ENCODE data around the gene HECW1.
"Not testable (repeated sequence)": the region's sequence is repeated elsewhere in the genome, so short reads cannot be mapped to it uniquely, and the experiment has no call there.

Gene HECW1

GRCh38 chr7:43201912-43202311, 89.5 kb downstream of the HECW1 start:
- H3K9me3 ChIP-seq = no peaks in the 10 kb centered on the region
- H3K4me3 ChIP-seq (ENCODE audit: low read depth in 1 of 2, low read length in 1 of 2) = no peak overlapping the region
- H3K27ac ChIP-seq = no peak overlapping the region
- H3K4me1 ChIP-seq (ENCODE audit: control insufficient read depth in 1 of 2, insufficient read depth in 1 of 2, low read depth in 1 of 2, low read length in 1 of 2) = no peaks in the 10 kb centered on the region
- H3K27me3 ChIP-seq = no peaks in the 10 kb centered on the region
- no peak for TF ChIP-seq CTCF (IDR thresholded peaks at IDR 0.05)
- no peaks in the 10 kb centered on the region for H3K36me3 ChIP-seq

GRCh38 chr7:43204081-43204480, 91.6 kb downstream of the HECW1 start:
- no peak for TF ChIP-seq CTCF (IDR thresholded peaks at IDR 0.05)
- H3K36me3 ChIP-seq = no peaks in the 10 kb centered on the region
- H3K27me3 ChIP-seq = no peaks in the 10 kb centered on the region
- no peaks in the 10 kb centered on the region for H3K4me1 ChIP-seq (ENCODE audit: control insufficient read depth in 1 of 2, insufficient read depth in 1 of 2, low read depth in 1 of 2, low read length in 1 of 2)
- no peak overlapping the region for H3K27ac ChIP-seq
- H3K4me3 ChIP-seq (ENCODE audit: low read depth in 1 of 2, low read length in 1 of 2) = no peak overlapping the region
- no peaks in the 10 kb centered on the region for H3K9me3 ChIP-seq

GRCh38 chr7:43205171-43205795, 92.8 kb downstream of the HECW1 start:
- Histone ChIP-seq H3K27me3 (no peaks in the 10 kb centered on the region), H3K4me3 (ENCODE audit: low read depth in 1 of 2, low read length in 1 of 2) (no peak overlapping the region), H3K27ac (no peak overlapping the region), H3K9me3 (no peaks in the 10 kb centered on the region), H3K4me1 (ENCODE audit: control insufficient read depth in 1 of 2, insufficient read depth in 1 of 2, low read depth in 1 of 2, low read length in 1 of 2) (no peaks in the 10 kb centered on the region), H3K36me3 (no peaks in the 10 kb centered on the region)
- TF ChIP-seq CTCF (IDR thresholded peaks at IDR 0.05) = no peak

GRCh38 chr7:43208242-43208641, 95.8 kb downstream of the HECW1 start:
- Histone ChIP-seq H3K27ac (no peak overlapping the region), H3K4me3 (ENCODE audit: low read depth in 1 of 2, low read length in 1 of 2) (no peak overlapping the region), H3K4me1 (ENCODE audit: control insufficient read depth in 1 of 2, insufficient read depth in 1 of 2, low read depth in 1 of 2, low read length in 1 of 2) (no peaks in the 10 kb centered on the region), H3K36me3 (no peaks in the 10 kb centered on the region), H3K9me3 (no peaks in the 10 kb centered on the region), H3K27me3 (peaks cover 4% of the 10 kb centered on the region)
- TF ChIP-seq CTCF (IDR thresholded peaks at IDR 0.05) = no peak

GRCh38 chr7:43210539-43210938, 98.1 kb downstream of the HECW1 start:
- not testable (repeated sequence) for H3K9me3 ChIP-seq; H3K4me3 ChIP-seq (ENCODE audit: low read depth in 1 of 2, low read length in 1 of 2); H3K27ac ChIP-seq; H3K36me3 ChIP-seq; H3K27me3 ChIP-seq; H3K4me1 ChIP-seq (ENCODE audit: control insufficient read depth in 1 of 2, insufficient read depth in 1 of 2, low read depth in 1 of 2, low read length in 1 of 2)

- H3K4me1 ChIP-seq (ENCODE audit: control insufficient read depth in 1 of 2, insufficient read depth in 1 of 2, low read depth in 1 of 2, low read length in 1 of 2) = no peaks in the 10 kb centered on the region
- H3K27ac ChIP-seq = no peak overlapping the region
- no peaks in the 10 kb centered on the region for H3K36me3 ChIP-seq
- TF ChIP-seq CTCF (IDR thresholded peaks at IDR 0.05) = no peak
- peaks cover 4% of the 10 kb centered on the region for H3K27me3 ChIP-seq
- no peak overlapping the region for H3K4me3 ChIP-seq (ENCODE audit: low read depth in 1 of 2, low read length in 1 of 2)
- H3K9me3 ChIP-seq = no peaks in the 10 kb centered on the region
Measured at GRCh38 chr7:43211286-43211685, 98.8 kb downstream of the HECW1 start.
